Measurements from ENCODE around the gene PLCB4.

PLCB4 gene

DNA sequence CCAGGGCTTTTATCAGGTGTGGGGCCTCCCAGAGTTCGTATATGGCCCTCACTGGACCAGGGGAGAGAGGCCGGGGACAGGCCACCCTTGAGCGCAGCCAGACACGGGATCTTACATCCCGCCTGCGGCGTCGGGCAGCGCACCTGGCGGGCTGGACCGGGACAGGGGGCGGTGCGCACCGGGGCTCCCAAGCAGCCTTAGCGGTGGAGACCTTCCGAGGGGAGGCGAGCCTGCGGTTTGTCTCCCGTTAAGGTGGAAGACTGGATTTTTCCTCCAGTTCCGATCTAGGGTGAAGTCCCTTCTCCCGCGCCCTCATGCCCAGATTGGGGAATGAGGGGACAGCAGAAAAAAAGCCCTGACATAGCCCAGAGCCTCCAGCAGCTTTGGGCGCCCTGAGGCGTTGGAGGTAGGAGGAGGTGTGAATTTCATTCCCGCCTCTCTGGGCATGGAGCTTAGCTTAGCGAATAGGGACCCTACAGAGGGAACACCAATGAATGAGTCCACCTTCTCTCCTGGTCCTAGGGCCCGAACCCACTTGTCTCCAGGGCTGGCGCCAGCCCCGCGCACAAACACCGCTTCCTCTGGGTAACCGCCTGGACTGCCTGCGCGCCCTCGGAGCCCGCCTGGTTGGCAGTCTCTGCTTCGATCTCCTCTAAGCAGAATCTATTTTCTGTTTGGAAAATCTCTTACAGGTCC is 438.8 kb downstream of the PLCB4 start:
- DNase-seq = no peak

DNA sequence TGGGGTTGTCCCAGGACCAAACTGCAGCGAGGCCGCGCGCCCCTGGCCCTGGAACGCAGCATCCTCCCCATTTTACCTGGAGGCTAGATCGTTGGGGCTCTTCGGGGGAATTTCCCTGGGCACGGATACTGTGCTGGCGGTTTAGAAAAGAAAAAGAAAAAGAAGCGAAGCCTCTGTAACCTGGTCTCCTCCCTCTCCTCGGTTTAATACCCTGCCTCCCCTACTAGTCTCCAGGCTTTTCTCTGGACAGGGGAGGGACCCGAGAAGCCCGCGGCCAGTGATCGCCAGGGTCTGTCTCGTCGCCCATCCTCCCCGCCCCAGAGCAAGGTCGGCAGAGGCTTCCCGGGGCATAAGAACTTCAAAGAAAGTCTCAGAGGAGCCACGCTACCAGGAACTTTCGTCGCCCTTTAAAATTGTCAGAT is 439.4 kb downstream of the PLCB4 start:
- DNase-seq = no peak

- no peak for DNase-seq
Observed at GRCh38 chr20:9508696-9509178, 439.9 kb downstream of the PLCB4 start.

GRCh38 chr20:9509246-9509645 is 440.4 kb downstream of the PLCB4 start:
- DNase-seq = no peak

GRCh38 chr20:9510911-9511310 is 442.0 kb downstream of the PLCB4 start:
- DNase-seq = no peak

GRCh38 chr20:9514072-9514460 is 445.2 kb downstream of the PLCB4 start:
- no peak for DNase-seq

- no peak for DNase-seq
Observed at GRCh38 chr20:9514461-9515213, 445.8 kb downstream of the PLCB4 start, which contains the start of gene LAMP5. LAMP5 (plus strand) TSS chr20:9514590; CDS start chr20:9514853, 263 bp downstream.

- no peak for DNase-seq
Observed at GRCh38 chr20:9515214-9515585, 446.3 kb downstream of the PLCB4 start.

DNA sequence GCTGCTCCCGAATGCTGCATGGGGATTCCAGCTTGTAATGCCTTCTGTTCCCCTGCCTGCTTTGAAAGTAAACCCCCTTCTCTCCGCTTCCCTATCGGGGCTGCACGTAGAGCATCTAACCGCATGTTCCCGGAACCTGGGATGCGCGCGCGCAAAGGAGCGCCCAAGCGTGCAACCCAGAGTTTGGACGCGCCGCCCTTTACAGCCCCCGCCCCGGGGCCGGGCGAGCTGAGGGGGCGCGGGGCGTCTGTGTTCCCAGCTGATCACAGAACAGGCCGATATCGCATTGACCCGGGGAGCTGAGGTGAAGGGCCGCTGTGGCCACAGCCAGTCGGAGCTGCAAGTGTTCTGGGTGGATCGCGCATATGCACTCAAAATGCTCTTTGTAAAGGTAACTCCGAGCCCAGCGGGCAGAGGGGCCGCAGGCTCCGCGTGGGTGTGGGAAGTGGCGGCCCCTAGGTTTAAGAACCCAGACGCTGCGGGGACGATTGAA is 446.9 kb downstream of the PLCB4 start:
- no peak for DNase-seq

DNA sequence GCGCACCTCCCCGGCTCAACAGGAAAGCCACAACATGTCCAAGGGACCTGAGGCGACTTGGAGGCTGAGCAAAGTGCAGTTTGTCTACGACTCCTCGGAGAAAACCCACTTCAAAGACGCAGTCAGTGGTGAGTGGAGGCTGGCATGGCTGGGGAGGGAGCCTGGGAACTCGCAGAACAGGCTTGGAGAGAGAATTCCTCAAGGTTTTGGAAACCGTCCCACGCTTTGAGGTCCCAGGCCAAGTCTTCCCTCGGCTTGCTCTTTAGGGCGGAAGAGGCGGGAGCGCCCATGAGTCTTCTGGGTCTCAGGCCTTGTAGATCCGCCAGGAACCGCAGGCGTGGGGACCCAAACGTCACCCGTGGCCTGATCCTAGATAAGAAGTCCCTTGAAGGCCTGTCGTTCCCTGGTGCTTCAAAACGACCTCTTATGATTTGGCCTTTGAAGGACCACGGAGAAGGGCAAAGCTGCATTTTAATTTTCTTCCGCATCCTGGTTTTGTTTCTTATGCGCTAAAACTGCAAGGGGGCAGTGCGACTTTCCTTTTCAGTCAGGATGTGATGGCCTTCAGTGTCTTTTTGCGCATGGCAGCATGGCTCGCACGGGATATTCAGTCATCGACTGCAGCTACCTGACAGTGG is 447.5 kb downstream of the PLCB4 start:
- DNase-seq = no peak

DNA sequence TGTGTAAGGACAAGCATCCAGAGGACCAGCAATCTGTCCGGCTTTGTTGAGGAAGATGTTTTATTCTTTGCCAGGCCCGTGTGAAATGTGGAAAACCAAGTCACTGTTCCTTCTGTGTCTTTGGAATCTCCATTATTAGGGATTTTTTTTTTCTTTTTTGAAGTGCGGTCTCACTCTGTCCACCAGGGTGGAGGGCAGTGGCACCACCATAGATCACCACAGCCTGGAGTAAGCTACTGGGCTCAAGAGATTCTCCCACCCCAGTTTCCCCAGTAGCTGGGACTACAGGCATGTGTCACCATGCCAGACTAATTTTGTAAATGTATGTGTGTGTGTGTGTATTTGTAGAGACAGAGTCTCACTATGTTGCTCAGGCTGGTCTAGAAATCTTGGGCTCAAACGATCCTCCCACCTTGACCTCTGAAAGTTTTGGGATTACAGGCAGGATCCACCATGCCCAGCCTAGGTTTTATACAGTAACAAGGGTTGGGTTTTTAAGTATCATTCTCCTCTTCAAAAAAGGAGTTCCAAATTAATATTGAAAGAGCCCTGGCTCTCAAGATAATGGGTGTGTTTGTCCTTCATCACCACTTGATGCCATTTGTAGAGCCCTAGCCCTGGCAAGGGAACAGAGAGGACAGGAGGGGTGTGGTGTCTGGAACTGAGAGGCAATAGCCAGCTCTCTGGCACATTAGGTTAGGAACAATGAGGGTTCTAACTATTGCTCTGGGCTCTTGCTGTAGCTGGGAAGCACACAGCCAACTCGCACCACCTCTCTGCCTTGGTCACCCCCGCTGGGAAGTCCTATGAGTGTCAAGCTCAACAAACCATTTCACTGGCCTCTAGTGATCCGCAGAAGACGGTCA is 448.6 kb downstream of the PLCB4 start:
- no peak for DNase-seq

GRCh38 chr20:9518576-9519175 is 449.8 kb downstream of the PLCB4 start:
- no peak for DNase-seq

DNA sequence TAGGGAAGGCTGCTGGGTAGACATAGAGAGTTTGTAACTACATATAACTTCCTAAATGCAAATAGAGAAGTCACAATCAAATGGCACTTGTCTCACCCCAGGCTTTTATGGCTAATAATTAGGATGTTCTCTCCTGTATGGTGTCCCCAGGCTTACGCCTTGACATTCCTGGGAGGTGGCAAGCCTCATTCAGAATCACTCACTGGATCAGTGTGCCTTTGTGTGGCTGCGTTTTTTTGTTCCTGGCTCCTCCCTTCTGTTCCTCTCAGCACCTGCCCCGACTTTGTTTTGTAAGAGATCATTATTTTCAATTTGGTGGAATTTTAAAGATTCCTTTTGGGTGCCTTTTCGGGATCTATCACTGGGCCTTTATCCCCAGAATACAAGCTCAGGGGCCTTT is 451.2 kb downstream of the PLCB4 start:
- DNase-seq = no peak

- DNase-seq = no peak
Observed at GRCh38 chr20:9523636-9524035, 454.7 kb downstream of the PLCB4 start.
